ENCODE data around the gene TMC1.

The TMC1 gene

GRCh38 chr9:72871685-72872084 is 350.3 kb downstream of the TMC1 start:
- Histone ChIP-seq H3K9ac (ENCODE audit: insufficient read length, low read depth) (no peak overlapping the region), H3K9me3 (ENCODE audit: insufficient read depth, low read length) (no peaks in the 10 kb centered on the region), H3K27me3 (ENCODE audit: insufficient read depth, insufficient read length) (no peaks in the 10 kb centered on the region), H3K36me3 (ENCODE audit: insufficient read depth, insufficient read length, low read length) (no peaks in the 10 kb centered on the region), H3K4me1 (ENCODE audit: insufficient read depth, insufficient read length) (no peaks in the 10 kb centered on the region), H3K4me3 (ENCODE audit: insufficient read length, low read depth) (no peak overlapping the region)
- TF ChIP-seq ZNF274 (IDR thresholded peaks at IDR 0.05; ENCODE audit: low read depth, low read length) (no peak), YY1 (IDR thresholded peaks at IDR 0.05; ENCODE audit: insufficient read depth, insufficient read length) (no peak), SUZ12 (IDR thresholded peaks at IDR 0.05; ENCODE audit: extremely low read depth, insufficient read depth, insufficient read length) (no peak)
- DNase-seq (ENCODE audit: low read depth, low spot score), result no peak

- no peak for DNase-seq (ENCODE audit: low read depth, low spot score)
- Histone ChIP-seq H3K27me3 (ENCODE audit: insufficient read depth, insufficient read length) (no peaks in the 10 kb centered on the region), H3K4me1 (ENCODE audit: insufficient read depth, insufficient read length) (no peaks in the 10 kb centered on the region), H3K4me3 (ENCODE audit: insufficient read length, low read depth) (no peak overlapping the region), H3K9ac (ENCODE audit: insufficient read length, low read depth) (no peak overlapping the region), H3K9me3 (ENCODE audit: insufficient read depth, low read length) (no peaks in the 10 kb centered on the region), H3K36me3 (ENCODE audit: insufficient read depth, insufficient read length, low read length) (no peaks in the 10 kb centered on the region)
- TF ChIP-seq SUZ12 (IDR thresholded peaks at IDR 0.05; ENCODE audit: extremely low read depth, insufficient read depth, insufficient read length), result no peak
- no peak for TF ChIP-seq ZNF274 (IDR thresholded peaks at IDR 0.05; ENCODE audit: low read depth, low read length)
- TF ChIP-seq YY1 (IDR thresholded peaks at IDR 0.05; ENCODE audit: insufficient read depth, insufficient read length), result no peak
Observed at GRCh38 chr9:72872718-72873117, 351.3 kb downstream of the TMC1 start.

DNA sequence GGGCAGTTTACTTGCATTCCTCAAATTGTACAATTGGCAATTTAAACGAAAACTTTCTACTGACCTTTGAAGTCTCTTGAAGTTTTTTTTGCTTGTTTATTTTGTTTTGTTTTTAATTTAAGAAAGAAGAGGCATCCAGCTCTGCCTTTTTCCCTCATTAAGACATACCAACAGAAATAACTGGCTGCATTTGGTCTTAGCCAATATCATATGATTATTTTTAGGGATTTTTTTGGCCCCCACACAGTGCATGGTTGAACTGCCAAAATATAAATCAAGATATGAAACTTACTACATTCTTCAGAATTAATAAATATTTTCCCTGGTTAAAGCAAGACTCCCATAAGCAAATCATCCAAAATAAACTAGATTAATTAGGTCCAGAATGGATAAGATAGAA is 352.0 kb downstream of the TMC1 start:
- DNase-seq (ENCODE audit: low read depth, low spot score), result no peak
- no peak overlapping the region for H3K4me3 ChIP-seq (ENCODE audit: insufficient read length, low read depth)
- H3K9ac ChIP-seq (ENCODE audit: insufficient read length, low read depth), result no peak overlapping the region
- H3K36me3 ChIP-seq (ENCODE audit: insufficient read depth, insufficient read length, low read length), result no peaks in the 10 kb centered on the region
- H3K9me3 ChIP-seq (ENCODE audit: insufficient read depth, low read length), result no peaks in the 10 kb centered on the region
- TF ChIP-seq YY1 (IDR thresholded peaks at IDR 0.05; ENCODE audit: insufficient read depth, insufficient read length) (no peak), ZNF274 (IDR thresholded peaks at IDR 0.05; ENCODE audit: low read depth, low read length) (no peak), SUZ12 (IDR thresholded peaks at IDR 0.05; ENCODE audit: extremely low read depth, insufficient read depth, insufficient read length) (no peak)
- no peaks in the 10 kb centered on the region for H3K27me3 ChIP-seq (ENCODE audit: insufficient read depth, insufficient read length)
- H3K4me1 ChIP-seq (ENCODE audit: insufficient read depth, insufficient read length), result no peaks in the 10 kb centered on the region

DNA sequence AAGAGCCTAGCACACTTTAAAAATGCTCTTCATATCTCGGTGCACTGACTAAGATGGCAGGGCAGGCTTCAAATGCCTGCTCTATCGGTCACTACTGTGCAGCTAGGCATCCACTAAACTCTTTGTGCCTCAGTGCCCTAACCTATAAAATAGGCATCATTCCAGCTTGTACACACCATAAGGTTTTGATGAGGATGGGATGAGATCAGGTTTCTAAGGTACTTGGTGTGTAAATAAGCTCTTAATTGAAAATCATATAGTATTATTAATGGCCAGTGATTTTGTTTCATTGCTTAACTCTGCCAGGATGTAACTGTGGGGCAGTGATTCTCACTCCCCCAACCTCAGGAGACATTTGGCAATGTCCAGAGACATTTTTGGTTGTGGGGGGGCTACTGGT is 352.9 kb downstream of the TMC1 start:
- Histone ChIP-seq H3K9ac (ENCODE audit: insufficient read length, low read depth) (no peak overlapping the region), H3K36me3 (ENCODE audit: insufficient read depth, insufficient read length, low read length) (no peaks in the 10 kb centered on the region), H3K27me3 (ENCODE audit: insufficient read depth, insufficient read length) (no peaks in the 10 kb centered on the region), H3K9me3 (ENCODE audit: insufficient read depth, low read length) (no peaks in the 10 kb centered on the region), H3K4me1 (ENCODE audit: insufficient read depth, insufficient read length) (no peaks in the 10 kb centered on the region), H3K4me3 (ENCODE audit: insufficient read length, low read depth) (no peak overlapping the region)
- TF ChIP-seq YY1 (IDR thresholded peaks at IDR 0.05; ENCODE audit: insufficient read depth, insufficient read length) (no peak), SUZ12 (IDR thresholded peaks at IDR 0.05; ENCODE audit: extremely low read depth, insufficient read depth, insufficient read length) (no peak), ZNF274 (IDR thresholded peaks at IDR 0.05; ENCODE audit: low read depth, low read length) (no peak)
- no peak for DNase-seq (ENCODE audit: low read depth, low spot score)

DNA sequence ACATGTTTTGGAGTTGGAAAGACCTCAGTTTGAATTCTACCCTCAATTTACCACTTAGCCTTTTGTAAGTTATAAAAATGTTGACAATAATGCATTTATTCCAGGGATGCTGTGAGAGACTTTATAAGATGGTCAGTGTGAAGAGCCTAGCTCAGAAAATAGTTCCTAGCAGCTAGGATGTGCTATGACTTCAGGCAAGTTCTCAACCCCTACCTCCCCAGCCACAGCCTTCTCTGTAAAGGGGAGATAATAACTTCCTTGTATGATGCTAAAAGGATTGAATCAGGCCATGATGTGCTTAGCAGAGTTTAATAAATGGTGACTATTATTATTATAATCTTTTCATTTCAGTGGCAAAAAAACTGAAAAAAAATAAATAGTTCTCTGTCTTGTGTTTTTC is 353.8 kb downstream of the TMC1 start:
- no peak for TF ChIP-seq SUZ12 (IDR thresholded peaks at IDR 0.05; ENCODE audit: extremely low read depth, insufficient read depth, insufficient read length)
- TF ChIP-seq YY1 (IDR thresholded peaks at IDR 0.05; ENCODE audit: insufficient read depth, insufficient read length), result no peak
- TF ChIP-seq ZNF274 (IDR thresholded peaks at IDR 0.05; ENCODE audit: low read depth, low read length), result no peak
- no peak overlapping the region for H3K4me3 ChIP-seq (ENCODE audit: insufficient read length, low read depth)
- no peaks in the 10 kb centered on the region for H3K36me3 ChIP-seq (ENCODE audit: insufficient read depth, insufficient read length, low read length)
- no peaks in the 10 kb centered on the region for H3K9me3 ChIP-seq (ENCODE audit: insufficient read depth, low read length)
- no peak overlapping the region for H3K9ac ChIP-seq (ENCODE audit: insufficient read length, low read depth)
- H3K27me3 ChIP-seq (ENCODE audit: insufficient read depth, insufficient read length), result no peaks in the 10 kb centered on the region
- H3K4me1 ChIP-seq (ENCODE audit: insufficient read depth, insufficient read length), result no peaks in the 10 kb centered on the region
- DNase-seq (ENCODE audit: low read depth, low spot score), result no peak

- Histone ChIP-seq H3K9ac (ENCODE audit: insufficient read length, low read depth) (no peak overlapping the region), H3K36me3 (ENCODE audit: insufficient read depth, insufficient read length, low read length) (no peaks in the 10 kb centered on the region), H3K9me3 (ENCODE audit: insufficient read depth, low read length) (no peaks in the 10 kb centered on the region), H3K27me3 (ENCODE audit: insufficient read depth, insufficient read length) (no peaks in the 10 kb centered on the region), H3K4me3 (ENCODE audit: insufficient read length, low read depth) (no peak overlapping the region), H3K4me1 (ENCODE audit: insufficient read depth, insufficient read length) (no peaks in the 10 kb centered on the region)
- no peak for DNase-seq (ENCODE audit: low read depth, low spot score)
- TF ChIP-seq SUZ12 (IDR thresholded peaks at IDR 0.05; ENCODE audit: extremely low read depth, insufficient read depth, insufficient read length) (no peak), ZNF274 (IDR thresholded peaks at IDR 0.05; ENCODE audit: low read depth, low read length) (no peak), YY1 (IDR thresholded peaks at IDR 0.05; ENCODE audit: insufficient read depth, insufficient read length) (no peak)
Observed at GRCh38 chr9:72880821-72881220, 359.4 kb downstream of the TMC1 start.

DNA sequence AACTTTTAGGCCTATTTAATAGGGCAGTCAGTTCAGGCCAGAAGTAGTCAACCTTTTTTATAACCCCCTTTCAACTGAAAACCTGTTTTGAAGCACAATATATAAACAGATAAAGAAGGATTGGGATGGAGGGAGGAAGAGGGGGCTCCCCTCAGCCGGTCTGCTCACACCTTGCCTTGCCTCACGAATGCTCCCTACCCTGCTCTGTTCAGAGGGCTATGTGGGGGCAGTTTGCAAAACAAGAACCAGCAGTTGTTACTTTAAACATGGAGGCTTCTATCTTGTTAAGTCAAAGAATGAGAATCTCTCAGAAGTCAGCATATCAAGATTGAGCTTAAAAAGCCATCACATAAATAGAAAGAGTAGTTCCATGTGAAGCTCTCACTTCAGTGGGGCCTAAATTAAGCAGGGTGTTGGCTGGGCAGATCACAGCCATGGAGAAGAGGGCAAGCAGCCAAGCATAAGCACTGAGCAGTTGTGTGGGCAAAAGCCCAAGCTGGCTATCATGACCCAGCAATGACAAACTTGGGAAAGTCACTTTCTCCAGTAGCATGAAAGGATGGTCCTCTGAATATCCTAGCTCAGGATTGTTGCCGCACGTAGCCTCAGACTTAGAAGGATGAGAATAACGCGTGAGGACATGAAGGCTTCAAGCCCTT is 360.8 kb downstream of the TMC1 start:
- Histone ChIP-seq H3K9me3 (ENCODE audit: insufficient read depth, low read length) (peaks cover 7% of the 10 kb centered on the region; the same call in 1 of the 2 replicates), H3K9ac (ENCODE audit: insufficient read length, low read depth) (no peak overlapping the region), H3K4me1 (ENCODE audit: insufficient read depth, insufficient read length) (no peaks in the 10 kb centered on the region), H3K27me3 (ENCODE audit: insufficient read depth, insufficient read length) (no peaks in the 10 kb centered on the region), H3K4me3 (ENCODE audit: insufficient read length, low read depth) (no peak overlapping the region), H3K36me3 (ENCODE audit: insufficient read depth, insufficient read length, low read length) (no peaks in the 10 kb centered on the region)
- no peak for DNase-seq (ENCODE audit: low read depth, low spot score)
- TF ChIP-seq YY1 (IDR thresholded peaks at IDR 0.05; ENCODE audit: insufficient read depth, insufficient read length) (no peak), SUZ12 (IDR thresholded peaks at IDR 0.05; ENCODE audit: extremely low read depth, insufficient read depth, insufficient read length) (no peak), ZNF274 (IDR thresholded peaks at IDR 0.05; ENCODE audit: low read depth, low read length) (no peak)
